Measurements from ENCODE around the gene CSN1S1. TPM values are rescaled to one million over a fixed set of nuclear protein-coding genes. Genes with fewer than 3 reads are reported as not detected.

The CSN1S1 gene
- total RNA-seq, 2 experiments from 2014 or later, result not detected

GRCh38 chr4:69936566-69936965 is 5.7 kb downstream of the CSN1S1 start:
- H3K27me3 Mint-ChIP-seq, result no peaks in the 10 kb centered on the region
- H3K36me3 Mint-ChIP-seq (ENCODE audit: low read depth), result no peaks in the 10 kb centered on the region
- POLR2A ChIA-PET, result no interaction called here
- no peaks in the 10 kb centered on the region for H3K9me3 Mint-ChIP-seq
- H3K4me1 Mint-ChIP-seq, result no peaks in the 10 kb centered on the region
- no peak overlapping the region for H3K4me3 Mint-ChIP-seq
- CTCF ChIA-PET, result no interaction called here
- no peak overlapping the region for H3K27ac Mint-ChIP-seq
- DNase-seq, result no peak

GRCh38 chr4:69951602-69952001 is 20.7 kb downstream of the CSN1S1 start:
- POLR2A ChIA-PET, result no interaction called here
- CTCF ChIA-PET, result no interaction called here
- DNase-seq, result no peak
- Mint-ChIP-seq H3K27me3 (no peaks in the 10 kb centered on the region), H3K9me3 (no peaks in the 10 kb centered on the region), H3K36me3 (ENCODE audit: low read depth) (no peaks in the 10 kb centered on the region), H3K4me1 (no peaks in the 10 kb centered on the region), H3K4me3 (no peak overlapping the region), H3K27ac (no peak overlapping the region)

- H3K4me1 Mint-ChIP-seq, result no peaks in the 10 kb centered on the region
- ChIA-PET CTCF (no interaction called here), POLR2A (no interaction called here)
- no peak for DNase-seq
- no peaks in the 10 kb centered on the region for H3K27me3 Mint-ChIP-seq
- H3K36me3 Mint-ChIP-seq (ENCODE audit: low read depth), result no peaks in the 10 kb centered on the region
- H3K27ac Mint-ChIP-seq, result no peak overlapping the region
- H3K4me3 Mint-ChIP-seq, result no peak overlapping the region
- H3K9me3 Mint-ChIP-seq, result no peaks in the 10 kb centered on the region
Observed at GRCh38 chr4:69957209-69957608, 26.3 kb downstream of the CSN1S1 start.

- Mint-ChIP-seq H3K4me1 (no peaks in the 10 kb centered on the region), H3K4me3 (no peak within 1 kb of the TSS), H3K27me3 (no peaks in the 10 kb centered on the region), H3K9me3 (no peaks in the 10 kb centered on the region), H3K36me3 (ENCODE audit: low read depth) (no peaks in the 10 kb centered on the region), H3K27ac (no peak within 1 kb of the TSS)
- POLR2A ChIA-PET, result no interaction called here
- CTCF ChIA-PET, result no interaction called here
- DNase-seq, result no peak
Observed at GRCh38 chr4:69965628-69966027, 34.8 kb downstream of the CSN1S1 start, which contains the start of gene CSN2. Gene CSN2, minus strand, starts transcription at chr4:69965728. Its CDS starts 4,733 bp downstream, at chr4:69960995.

GRCh38 chr4:69970071-69970470 is 39.2 kb downstream of the CSN1S1 start:
- POLR2A ChIA-PET, result no interaction called here
- Mint-ChIP-seq H3K4me3 (no peak overlapping the region), H3K27ac (no peak overlapping the region), H3K36me3 (ENCODE audit: low read depth) (no peaks in the 10 kb centered on the region), H3K9me3 (no peaks in the 10 kb centered on the region), H3K27me3 (no peaks in the 10 kb centered on the region), H3K4me1 (no peaks in the 10 kb centered on the region)
- no peak for DNase-seq
- CTCF ChIA-PET, result no interaction called here

- no peaks in the 10 kb centered on the region for H3K9me3 Mint-ChIP-seq
- no peak overlapping the region for H3K27ac Mint-ChIP-seq
- ChIA-PET POLR2A (no interaction called here), CTCF (no interaction called here)
- H3K36me3 Mint-ChIP-seq (ENCODE audit: low read depth), result no peaks in the 10 kb centered on the region
- no peaks in the 10 kb centered on the region for H3K27me3 Mint-ChIP-seq
- no peaks in the 10 kb centered on the region for H3K4me1 Mint-ChIP-seq
- no peak for DNase-seq
- no peak overlapping the region for H3K4me3 Mint-ChIP-seq
Observed at GRCh38 chr4:69974631-69975030, 43.8 kb downstream of the CSN1S1 start.

GRCh38 chr4:69977582-69977981 is 46.7 kb downstream of the CSN1S1 start:
- H3K27me3 Mint-ChIP-seq, result no peaks in the 10 kb centered on the region
- no peak overlapping the region for H3K4me3 Mint-ChIP-seq
- ChIA-PET CTCF (no interaction called here), POLR2A (no interaction called here)
- H3K9me3 Mint-ChIP-seq, result no peaks in the 10 kb centered on the region
- no peaks in the 10 kb centered on the region for H3K4me1 Mint-ChIP-seq
- no peak overlapping the region for H3K27ac Mint-ChIP-seq
- DNase-seq, result no peak
- H3K36me3 Mint-ChIP-seq (ENCODE audit: low read depth), result no peaks in the 10 kb centered on the region

GRCh38 chr4:69984030-69984443 is 53.2 kb downstream of the CSN1S1 start:
- no peaks in the 10 kb centered on the region for H3K9me3 Mint-ChIP-seq
- H3K4me1 Mint-ChIP-seq, result no peaks in the 10 kb centered on the region
- no peak for DNase-seq
- no peak overlapping the region for H3K4me3 Mint-ChIP-seq
- H3K27me3 Mint-ChIP-seq, result no peaks in the 10 kb centered on the region
- POLR2A ChIA-PET, result no interaction called here
- H3K36me3 Mint-ChIP-seq (ENCODE audit: low read depth), result no peaks in the 10 kb centered on the region
- H3K27ac Mint-ChIP-seq, result no peak overlapping the region
- CTCF ChIA-PET, result no interaction called here

- POLR2A ChIA-PET, result no interaction called here
- H3K4me1 Mint-ChIP-seq, result no peaks in the 10 kb centered on the region
- no peak overlapping the region for H3K4me3 Mint-ChIP-seq
- no peak overlapping the region for H3K27ac Mint-ChIP-seq
- CTCF ChIA-PET, result no interaction called here
- no peaks in the 10 kb centered on the region for H3K27me3 Mint-ChIP-seq
- no peaks in the 10 kb centered on the region for H3K36me3 Mint-ChIP-seq (ENCODE audit: low read depth)
- no peaks in the 10 kb centered on the region for H3K9me3 Mint-ChIP-seq
- no peak for DNase-seq
Observed at GRCh38 chr4:69986663-69987062, 55.8 kb downstream of the CSN1S1 start.

GRCh38 chr4:69991016-69991415 is 60.1 kb downstream of the CSN1S1 start:
- Mint-ChIP-seq H3K4me3 (no peak overlapping the region), H3K36me3 (ENCODE audit: low read depth) (no peaks in the 10 kb centered on the region), H3K27me3 (no peaks in the 10 kb centered on the region), H3K9me3 (no peaks in the 10 kb centered on the region), H3K4me1 (no peaks in the 10 kb centered on the region), H3K27ac (no peak overlapping the region)
- DNase-seq, result no peak
- POLR2A ChIA-PET, result no interaction called here
- CTCF ChIA-PET, result no interaction called here

GRCh38 chr4:69994782-69995181 is 63.9 kb downstream of the CSN1S1 start:
- DNase-seq, result no peak
- Mint-ChIP-seq H3K9me3 (no peaks in the 10 kb centered on the region), H3K36me3 (ENCODE audit: low read depth) (no peaks in the 10 kb centered on the region), H3K27me3 (no peaks in the 10 kb centered on the region), H3K4me1 (no peaks in the 10 kb centered on the region), H3K27ac (no peak overlapping the region), H3K4me3 (no peak overlapping the region)
- CTCF ChIA-PET, result no interaction called here
- POLR2A ChIA-PET, result no interaction called here

GRCh38 chr4:69995526-69996016 is 64.7 kb downstream of the CSN1S1 start, which contains the start of gene STATH:
Gene STATH, plus strand, starts transcription at chr4:69995966. Its CDS starts 2,472 bp downstream, at chr4:69998438.
- Mint-ChIP-seq H3K9me3 (no peaks in the 10 kb centered on the region), H3K4me3 (no peak within 1 kb of the TSS), H3K27ac (no peak within 1 kb of the TSS), H3K27me3 (no peaks in the 10 kb centered on the region), H3K4me1 (no peaks in the 10 kb centered on the region), H3K36me3 (ENCODE audit: low read depth) (no peaks in the 10 kb centered on the region)
- no peak for DNase-seq
- CTCF ChIA-PET, result no interaction called here
- POLR2A ChIA-PET, result no interaction called here

All from activated CD4-positive, alpha-beta T cell treated with anti-CD3 and anti-CD28 coated beads, Interleukin-2, amount 10 ng/mL, durations not matched to agents 7 days and 5 days (primary cell).